SK-MEL-5 (cell line): Measurements from ENCODE around the gene CAP2. TPM values are rescaled to one million over a fixed set of nuclear protein-coding genes. Genes with fewer than 3 reads are reported as not detected.
A peak's percentile ranks its signal among the peaks of the same experiment; 100 is the strongest.
"Not testable (repeated sequence)": the region's sequence is repeated elsewhere in the genome, so short reads cannot be mapped to it uniquely, and the experiment has no call there.

ENCODE experiments used
- DNase-seq: peaks from one replicate; pipeline ENCODE4 v3.0.0-alpha.2; 2016; ENCODE audit warnings: low read depth, low spot score
- in situ Hi-C: cut with HindIII; loops from 2 replicates; pipeline ENCODE4 v1.10.0; 2016; ENCODE audit warnings: low sequenced_read_pairs, high pct_unique_total_duplicates, low pct_unique_long_range_greater_than_20kb
- total RNA-seq: library from RNA; depleted of rRNA; stranded (reverse); fragments of >200 nt; shearing (Covaris generic); gene quantifications from 2 replicates; pipeline ENCODE4 v1.2.3, GENCODE V29; 2014

CAP2 gene
- total RNA-seq, 1 experiment from 2014 or later, result 21.3 TPM

DNA sequence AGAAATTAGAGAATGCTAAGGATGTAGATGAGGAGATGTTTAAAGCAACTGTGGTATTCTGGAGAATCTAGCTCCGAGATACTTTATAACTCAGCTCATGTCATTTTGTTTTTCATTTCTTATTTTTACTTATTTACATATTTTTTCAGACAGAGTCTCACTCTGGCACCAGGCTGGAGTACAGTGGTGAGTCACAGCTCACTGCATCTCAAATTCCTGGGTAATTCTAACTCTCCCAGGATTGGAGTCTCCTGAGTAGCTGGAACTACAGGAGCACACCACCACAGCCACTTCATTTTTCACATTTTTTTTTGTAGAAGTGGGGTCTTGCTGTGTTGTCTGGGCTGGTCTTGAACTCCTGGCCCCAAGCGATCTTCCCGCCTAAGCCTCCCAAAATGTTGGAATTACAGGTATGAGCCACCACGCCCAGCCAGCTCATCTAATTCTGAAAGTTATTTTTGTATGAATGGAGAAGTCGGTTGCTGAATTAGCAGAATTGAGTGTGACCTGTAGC is 112.4 kb downstream of the CAP2 start:
- DNase-seq, result no peak
- in situ Hi-C loops, result no loop called here

GRCh38 chr6:17506531-17506930 is 113.1 kb downstream of the CAP2 start:
- no peak for DNase-seq
- in situ Hi-C loops, result no loop called here

GRCh38 chr6:17506962-17507361 is 113.6 kb downstream of the CAP2 start:
- no peak for DNase-seq
- in situ Hi-C loops, result no loop called here

DNA sequence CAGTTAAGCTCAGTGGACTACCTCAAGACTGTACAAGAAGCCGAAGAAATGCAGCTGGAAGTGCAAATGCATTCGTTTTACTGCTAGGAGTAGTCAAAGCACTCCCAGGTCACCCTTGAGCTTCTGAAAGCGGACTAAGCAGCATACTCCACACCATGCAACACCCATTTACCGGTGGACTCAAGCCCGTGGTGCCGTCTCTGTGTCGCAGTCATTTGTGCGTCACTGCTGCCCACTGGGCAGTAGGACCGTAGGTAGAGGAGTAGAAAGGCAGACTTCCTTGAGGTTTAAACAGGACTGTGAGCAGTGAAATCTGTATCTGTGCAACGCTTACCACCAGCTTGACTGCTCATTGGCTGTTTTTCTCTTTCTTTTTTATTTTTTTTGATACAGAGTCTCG is 117.7 kb downstream of the CAP2 start:
- no peak for DNase-seq
- in situ Hi-C loops, result no loop called here

- no peak for DNase-seq
- in situ Hi-C loops, result no loop called here
Observed at GRCh38 chr6:17511580-17511979, 118.2 kb downstream of the CAP2 start.

GRCh38 chr6:17519120-17519519 is 125.7 kb downstream of the CAP2 start:
- in situ Hi-C loops, result no loop called here
- no peak for DNase-seq

DNA sequence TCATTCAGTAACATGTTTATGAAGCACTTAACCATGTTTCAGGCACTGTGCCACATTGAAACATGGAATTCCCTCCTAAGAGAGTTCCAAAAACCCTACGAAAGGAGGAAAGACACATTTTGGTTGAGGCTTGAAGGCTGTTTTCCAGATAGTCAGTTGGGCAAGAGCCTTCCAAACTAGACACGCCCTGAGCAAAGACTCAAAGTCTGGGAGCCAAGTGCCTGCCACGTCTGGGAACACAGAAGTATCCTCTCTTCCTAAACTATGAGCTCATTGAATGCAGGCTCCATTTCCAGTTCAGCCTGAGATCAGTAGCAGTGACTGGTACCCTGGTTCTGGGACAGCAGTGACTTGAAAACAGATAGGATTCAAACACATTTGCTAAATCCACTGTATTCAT is 132.2 kb downstream of the CAP2 start:
- no peak for DNase-seq
- in situ Hi-C loops, result no loop called here

- no peak for DNase-seq
- in situ Hi-C loops, result no loop called here
Observed at GRCh38 chr6:17527076-17527475, 133.7 kb downstream of the CAP2 start.

- in situ Hi-C loops, result no loop called here
- DNase-seq, result no peak
Observed at GRCh38 chr6:17530321-17530835, 137.0 kb downstream of the CAP2 start.

DNA sequence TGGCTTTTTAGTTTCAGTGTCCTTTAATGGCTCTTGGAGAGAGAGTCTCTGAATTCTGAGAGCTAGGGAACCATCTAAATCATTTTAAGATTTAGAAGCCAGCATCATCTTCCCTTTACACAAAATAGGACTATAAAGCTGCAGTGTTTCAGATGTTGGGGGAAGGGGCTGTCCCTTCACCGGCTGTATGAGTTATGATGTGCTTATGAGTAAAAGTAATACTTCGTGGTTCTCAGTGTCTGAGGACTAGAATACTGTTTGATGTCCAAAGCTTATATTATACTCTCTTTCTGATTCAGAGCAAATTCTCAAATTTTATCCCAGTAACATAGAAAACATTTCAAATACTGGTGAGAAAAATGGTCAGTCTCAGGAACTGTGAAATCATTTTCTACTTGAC is 143.2 kb downstream of the CAP2 start:
- in situ Hi-C loops, result no loop called here
- DNase-seq, result no peak

DNA sequence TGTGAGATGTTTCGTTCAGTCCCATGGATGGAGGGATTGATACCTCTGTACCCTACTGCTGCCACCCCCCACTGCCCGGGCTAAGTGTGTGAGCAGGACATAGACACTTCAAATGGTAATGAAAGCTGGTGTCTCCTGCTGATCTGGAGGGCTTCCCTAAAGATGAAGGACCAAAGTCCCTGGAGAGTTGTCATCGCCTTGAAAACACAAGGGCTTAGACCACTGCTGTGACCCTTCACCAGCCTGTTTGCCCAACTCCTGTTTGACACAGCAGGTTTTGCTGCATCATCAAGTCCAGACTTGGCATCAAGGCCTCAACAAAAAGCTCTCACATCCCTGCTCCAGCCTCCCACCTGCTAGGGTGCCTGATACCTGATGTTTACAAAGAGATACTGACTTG is 148.8 kb downstream of the CAP2 start:
- in situ Hi-C loops, result no loop called here
- no peak for DNase-seq

DNA sequence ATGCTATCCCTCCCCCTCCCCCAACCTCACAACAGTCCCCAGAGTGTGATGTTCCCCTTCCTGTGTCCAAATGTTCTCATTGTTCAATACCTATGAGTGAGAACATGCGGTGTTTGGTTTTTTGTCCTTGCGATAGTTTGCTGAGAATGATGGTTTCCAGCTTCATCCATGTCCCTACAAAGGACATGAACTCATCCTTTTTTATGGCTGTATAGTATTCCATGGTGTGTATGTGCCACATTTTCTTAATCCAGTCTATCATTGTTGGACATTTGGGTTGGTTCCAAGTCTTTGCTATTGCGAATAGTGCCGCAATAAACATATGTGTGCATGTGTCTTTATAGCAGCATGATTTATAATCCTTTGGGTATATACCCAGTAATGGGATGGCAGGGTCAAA is 152.3 kb downstream of the CAP2 start:
- in situ Hi-C loops, DNase-seq: not testable (repeated sequence)

DNA sequence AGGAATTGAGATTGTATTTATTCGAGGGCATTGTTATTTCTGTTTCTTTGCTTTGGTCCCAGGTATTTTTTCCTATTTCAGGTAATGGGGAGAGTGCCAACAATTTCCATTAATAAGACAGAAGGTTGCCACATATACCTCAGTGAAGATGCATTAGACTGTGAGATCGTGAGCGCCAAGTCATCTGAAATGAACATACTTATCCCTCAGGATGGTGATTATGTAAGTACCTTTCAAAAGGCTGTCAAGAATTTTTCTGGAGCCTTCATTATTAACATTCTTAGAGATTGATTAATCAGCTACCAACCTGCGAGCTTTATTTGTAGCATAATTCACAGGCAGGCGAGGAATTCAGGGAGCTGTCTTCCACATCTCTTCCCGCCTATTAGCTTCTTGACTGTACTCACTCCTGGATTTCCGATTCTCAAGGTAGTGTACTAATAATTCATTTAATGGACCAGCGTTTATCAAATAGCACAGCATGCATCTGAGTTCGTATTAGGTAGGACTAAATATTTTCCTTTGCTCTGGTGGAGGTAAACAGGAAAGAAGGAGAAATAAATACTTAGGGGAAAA is 158.1 kb downstream of the CAP2 start:
- in situ Hi-C loops, result no loop called here
- no peak for DNase-seq

- in situ Hi-C loops, result no loop called here
- DNase-seq, result no peak
Observed at GRCh38 chr6:17552861-17553260, 159.5 kb downstream of the CAP2 start.

DNA sequence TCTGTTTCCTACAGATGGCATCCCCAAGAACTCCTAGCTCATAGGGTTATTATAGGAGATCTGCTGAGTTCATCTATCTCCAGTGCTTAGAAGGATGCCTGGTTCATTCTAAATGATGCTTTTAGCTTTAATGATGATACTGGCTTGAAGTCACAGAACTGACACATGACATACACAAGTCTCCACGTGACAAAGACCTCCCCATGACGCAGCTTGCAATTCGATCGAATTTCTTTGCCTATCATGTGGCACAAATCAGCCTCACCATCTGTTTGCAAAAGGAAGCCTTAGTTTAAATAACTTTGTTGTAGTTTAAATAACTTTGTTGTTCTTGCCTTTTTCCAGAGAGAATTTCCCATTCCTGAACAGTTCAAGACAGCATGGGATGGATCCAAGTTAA is 162.6 kb downstream of the CAP2 start:
- in situ Hi-C loops, result no loop called here
- peak; percentile 49 for DNase-seq

DNA sequence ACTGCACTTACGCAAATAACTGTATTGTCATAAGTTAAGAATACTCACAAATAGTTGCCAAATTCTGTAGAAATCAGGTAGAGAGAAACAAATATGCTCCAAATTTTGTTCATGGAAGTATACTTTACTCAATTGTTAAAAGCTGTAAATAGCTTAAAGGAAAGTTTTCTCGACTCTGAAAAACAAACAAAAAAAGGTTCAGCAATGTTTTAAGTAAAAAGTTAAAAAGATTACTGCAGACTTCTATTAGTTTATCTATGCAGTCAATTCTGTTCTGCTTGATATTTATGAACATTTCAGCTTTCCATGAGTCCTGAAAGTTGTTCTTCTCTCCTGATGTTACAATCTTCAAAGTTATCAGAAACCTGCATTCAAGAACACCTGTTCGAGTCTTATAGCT is 169.2 kb downstream of the CAP2 start:
- in situ Hi-C loops, result no loop called here
- DNase-seq, result no peak

DNA sequence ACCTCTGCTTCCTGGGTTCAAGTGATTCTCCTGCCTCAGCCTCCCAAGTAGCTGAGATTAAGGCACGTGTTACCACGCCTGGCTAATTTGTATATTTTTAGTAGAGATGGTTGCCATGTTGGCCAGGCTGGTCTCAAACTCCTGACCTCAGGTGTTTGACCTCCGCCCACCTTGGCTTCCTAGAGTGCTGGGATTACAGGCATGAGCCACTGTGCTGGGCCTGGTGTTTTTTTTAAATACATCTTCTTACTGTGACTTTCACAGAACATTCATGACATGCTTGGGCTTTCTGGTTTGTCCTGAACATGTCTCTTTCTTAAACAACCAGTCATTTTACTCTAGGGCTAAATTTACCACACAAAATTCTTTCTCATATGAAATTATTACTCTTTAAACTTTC is 172.0 kb downstream of the CAP2 start:
- in situ Hi-C loops, result no loop called here
- no peak for DNase-seq

DNA sequence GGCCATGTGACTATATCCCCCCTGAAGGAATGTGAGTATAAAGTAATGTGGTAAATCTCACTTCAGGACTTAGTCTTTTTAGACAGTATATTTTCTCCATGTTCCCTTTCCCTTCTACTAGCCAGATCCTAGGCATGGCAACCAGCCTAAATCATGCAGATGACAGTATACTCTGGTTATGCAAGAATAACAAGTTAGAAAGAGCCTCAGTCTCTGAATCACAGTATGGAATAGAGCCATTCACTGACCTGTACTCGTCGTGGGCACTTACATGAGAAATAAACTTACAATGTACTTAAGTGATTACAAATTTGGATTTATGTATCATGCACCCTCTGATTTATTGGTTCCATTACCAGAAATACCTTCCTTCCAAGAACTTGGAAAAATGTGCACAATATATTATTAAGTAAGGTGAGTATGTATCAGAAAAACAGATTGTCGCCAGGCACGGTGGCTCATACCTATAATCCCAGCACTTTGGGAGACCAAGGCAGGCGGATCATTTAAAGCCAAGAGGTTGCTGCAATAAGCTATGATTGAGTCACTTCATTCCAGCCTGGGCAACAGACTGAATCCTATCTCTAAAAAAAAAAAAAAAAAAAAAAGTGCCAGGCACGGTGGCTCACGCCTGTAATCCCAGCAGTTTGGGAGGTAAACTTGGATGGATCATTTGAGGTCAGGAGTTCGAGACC is 181.6 kb downstream of the CAP2 start:
- in situ Hi-C loops, result no loop called here
- DNase-seq, result no peak

DNA sequence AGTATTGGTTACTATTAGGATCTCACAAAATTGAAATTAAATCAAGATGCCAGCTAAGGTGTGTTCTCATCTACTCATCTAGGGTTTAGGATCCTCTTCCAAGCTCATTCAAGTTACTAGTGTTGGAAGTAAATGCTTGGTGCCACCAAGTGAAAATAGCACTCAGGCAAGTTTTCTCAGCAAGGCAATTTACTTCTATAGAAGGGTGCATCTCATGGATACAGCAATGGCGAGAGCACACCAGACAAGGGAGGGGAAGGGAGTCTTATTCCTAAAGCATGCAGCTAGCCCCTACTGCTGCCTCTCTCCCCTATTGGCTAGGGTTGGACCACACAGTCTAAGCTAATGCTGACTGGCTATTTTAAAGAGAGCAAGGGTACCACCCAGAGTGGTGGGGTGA is 183.7 kb downstream of the CAP2 start:
- no peak for DNase-seq

More for the DNA sequence above, 183.7 kb downstream of the CAP2 start:
- in situ Hi-C loops, result no loop called here
